Spleen (tissue), 11 donors: ENCODE measurements around the gene FMNL3. TPM values are rescaled to one million over a fixed set of nuclear protein-coding genes. Genes with fewer than 3 reads are reported as not detected.

ENCODE experiments used
- DNase-seq: peaks from one replicate; pipeline ENCODE4 v3.0.0-alpha.2; 2020
- H3K27ac ChIP-seq, 8 donors: fragments of 200-600 bp; sonication (generic) in 7 of 8; 1 replicate in 4 of 8; 2 replicates in 4 of 8; pipeline versions ENCODE4 v1.5.0 to v1.8.0; 2016 to 2021; ENCODE audit warnings: inconsistent platforms in 4 of 8, mild to moderate bottlenecking in 4 of 8, moderate library complexity in 1 of 8
- H3K27me3 ChIP-seq, 7 donors: fragments of 200-600 bp; sonication (generic) in 6 of 7; replicated peaks in 1 of 7; 1 replicate in 4 of 7; 2 replicates in 3 of 7; pipeline versions ENCODE4 v1.5.0 to v1.8.0; 2016 to 2021; ENCODE audit warnings: inconsistent platforms in 3 of 7, mild to moderate bottlenecking in 1 of 7
- H3K36me3 ChIP-seq, 6 donors: fragments of 200-600 bp; sonication (generic) in 5 of 6; 1 replicate in 4 of 6; 2 replicates in 2 of 6; pipeline versions ENCODE4 v1.5.0 to v1.8.0; 2016 to 2021; ENCODE audit warnings: inconsistent platforms in 2 of 6
- H3K4me1 ChIP-seq, 6 donors: fragments of 200-600 bp; sonication (generic) in 5 of 6; 1 replicate in 3 of 6; 2 replicates in 3 of 6; pipeline versions ENCODE4 v1.5.0 to v1.8.0; 2016 to 2021; ENCODE audit warnings: inconsistent platforms in 3 of 6
- H3K4me3 ChIP-seq, 8 donors: fragments of 200-600 bp; sonication (generic) in 7 of 8; 1 replicate in 4 of 8; 2 replicates in 4 of 8; pipeline versions ENCODE4 v1.5.0 to v1.8.0; 2016 to 2021; ENCODE audit warnings: inconsistent platforms in 4 of 8, mild to moderate bottlenecking in 4 of 8, moderate library complexity in 2 of 8
- H3K9me3 ChIP-seq, 8 donors: fragments of 200-600 bp; sonication (generic) in 7 of 8; 1 replicate in 4 of 8; 2 replicates in 4 of 8; pipeline versions ENCODE4 v1.5.0 to v1.8.0; 2016 to 2021; ENCODE audit warnings: inconsistent platforms in 4 of 8
- POLR2A ChIP-seq, 3 donors: fragments of 450-650 bp; IDR thresholded peaks; one replicate each; pipeline ENCODE4 v1.5.1; 2017; ENCODE audit warnings: antibody characterized with exemption in 3 of 3, mild to moderate bottlenecking in 1 of 3
- POLR2AphosphoS5 ChIP-seq, 3 donors: sonication (generic); formaldehyde crosslinking; IDR thresholded peaks; one replicate each; pipeline ENCODE4 v1.5.1; 2017; ENCODE audit warnings: antibody characterized with exemption in 3 of 3
- WGBS, 5 donors: extraction: QIAGEN DNeasy Blood & Tissue Kit in 3 of 5; methylation state at CpG; one replicate each; pipeline versions ENCODE4 v1.1.5 to v1.1.7; 2013 to 2018; 5-methylcytosine and 5-hydroxymethylcytosine counted together
- intact Hi-C: fragments of 100-400 bp; cut with DNase I; formaldehyde crosslinking; loops from one replicate; pipeline ENCODE4 v1.15.0; 2023; ENCODE audit warnings: low total_unique reads
- polyA plus RNA-seq, 3 donors: library from polyadenylated mRNA; stranded (reverse); fragments of 200-250 nt; gene quantifications; one replicate each; pipeline ENCODE4 v1.2.1, GENCODE V29; 2013
- total RNA-seq, 7 donors: library from RNA; depleted of rRNA in 3 of 7; stranded (reverse); fragments of >200 nt in 3 of 7; fragmentation: NEBNext Ultra II Directional in 4 of 7; extraction: Animal tissue kit (Norgen Biotek cat#: 25700) in 4 of 7; gene quantifications; one replicate each; pipeline versions ENCODE4 v1.1.0 to v1.2.1, GENCODE V29; 2016 to 2021
- TF ChIP-seq, protein P1 (sequence below), 11 experiments: fragments of 200-600 bp in 7 of 11; fragments of 450-650 bp in 4 of 11; sonication (generic) in 4 of 11; IDR thresholded peaks in 8 of 11; conservative IDR thresholded peaks in 3 of 11; 1 replicate in 7 of 11; 2 replicates in 4 of 11; pipeline versions ENCODE4 v1.4.0 to v1.8.0; 2016 to 2021; ENCODE audit warnings: antibody characterized with exemption in 11 of 11, inconsistent platforms in 4 of 11, mild to moderate bottlenecking in 1 of 11
- donor health status: healthy with polysubstance abuse.
- donor health status: DM: no; HTN: no; CAD: no; lungs with moderate emphysema.
- donor health status: DM: no; HTN: no; CAD: no.
- donor health status: Bipolar disorder and iron deficiency.
- donor health status: healthy.
- donor health status: DM: no; HTN: no; CAD: no.
- donor health status: DM: yes; HTN: yes; CAD: no.

Gene FMNL3
- total and polyA plus RNA-seq, 10 donors: 8.6 to 46.9 (median 27.3) TPM

DNA sequence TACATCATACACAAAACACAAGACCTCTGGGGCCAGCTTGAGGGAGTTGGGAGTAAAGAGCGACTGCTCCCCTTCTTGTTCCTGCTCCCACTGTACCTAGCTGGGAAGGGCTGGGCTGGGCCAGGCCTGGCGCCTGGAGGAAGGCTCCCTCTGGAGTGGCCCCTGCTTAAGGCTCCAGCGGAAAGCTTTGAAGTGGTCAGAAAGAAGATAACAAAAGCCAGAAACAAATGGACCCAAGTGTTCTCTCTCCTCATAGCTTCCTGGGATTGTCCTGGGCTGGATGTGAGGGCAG is 58.5 kb downstream of the FMNL3 start:
- Histone ChIP-seq H3K36me3 (peaks cover 0 to 98% (median 44%) of the 10 kb centered on the region in 6 donors), H3K9me3 (no peaks in the 10 kb centered on the region), H3K27me3 (no peaks in the 10 kb centered on the region), H3K4me3 (no peak overlapping the region), H3K4me1 (peaks cover 12 to 53% (median 32%) of the 10 kb centered on the region in 6 donors), H3K27ac (peak overlapping the region in 2 of 8 donors; percentile 11 to 34)
- DNase-seq: peak; percentile 18
- intact Hi-C loops: no loop called here
- WGBS, 5 donors: 83 to 98% (median 89%) methylated on average over 3 of the region's 3 CpGs
- TF ChIP-seq POLR2A (IDR thresholded peaks at IDR 0.05) (no peak), POLR2AphosphoS5 (IDR thresholded peaks at IDR 0.05) (no peak)
- TF ChIP-seq, protein P1, sequence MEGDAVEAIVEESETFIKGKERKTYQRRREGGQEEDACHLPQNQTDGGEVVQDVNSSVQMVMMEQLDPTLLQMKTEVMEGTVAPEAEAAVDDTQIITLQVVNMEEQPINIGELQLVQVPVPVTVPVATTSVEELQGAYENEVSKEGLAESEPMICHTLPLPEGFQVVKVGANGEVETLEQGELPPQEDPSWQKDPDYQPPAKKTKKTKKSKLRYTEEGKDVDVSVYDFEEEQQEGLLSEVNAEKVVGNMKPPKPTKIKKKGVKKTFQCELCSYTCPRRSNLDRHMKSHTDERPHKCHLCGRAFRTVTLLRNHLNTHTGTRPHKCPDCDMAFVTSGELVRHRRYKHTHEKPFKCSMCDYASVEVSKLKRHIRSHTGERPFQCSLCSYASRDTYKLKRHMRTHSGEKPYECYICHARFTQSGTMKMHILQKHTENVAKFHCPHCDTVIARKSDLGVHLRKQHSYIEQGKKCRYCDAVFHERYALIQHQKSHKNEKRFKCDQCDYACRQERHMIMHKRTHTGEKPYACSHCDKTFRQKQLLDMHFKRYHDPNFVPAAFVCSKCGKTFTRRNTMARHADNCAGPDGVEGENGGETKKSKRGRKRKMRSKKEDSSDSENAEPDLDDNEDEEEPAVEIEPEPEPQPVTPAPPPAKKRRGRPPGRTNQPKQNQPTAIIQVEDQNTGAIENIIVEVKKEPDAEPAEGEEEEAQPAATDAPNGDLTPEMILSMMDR (IDR thresholded peaks at IDR 0.05 in 8 of 11, conservative IDR thresholded peaks at IDR 0.05 in 3 of 11): no peak

DNA sequence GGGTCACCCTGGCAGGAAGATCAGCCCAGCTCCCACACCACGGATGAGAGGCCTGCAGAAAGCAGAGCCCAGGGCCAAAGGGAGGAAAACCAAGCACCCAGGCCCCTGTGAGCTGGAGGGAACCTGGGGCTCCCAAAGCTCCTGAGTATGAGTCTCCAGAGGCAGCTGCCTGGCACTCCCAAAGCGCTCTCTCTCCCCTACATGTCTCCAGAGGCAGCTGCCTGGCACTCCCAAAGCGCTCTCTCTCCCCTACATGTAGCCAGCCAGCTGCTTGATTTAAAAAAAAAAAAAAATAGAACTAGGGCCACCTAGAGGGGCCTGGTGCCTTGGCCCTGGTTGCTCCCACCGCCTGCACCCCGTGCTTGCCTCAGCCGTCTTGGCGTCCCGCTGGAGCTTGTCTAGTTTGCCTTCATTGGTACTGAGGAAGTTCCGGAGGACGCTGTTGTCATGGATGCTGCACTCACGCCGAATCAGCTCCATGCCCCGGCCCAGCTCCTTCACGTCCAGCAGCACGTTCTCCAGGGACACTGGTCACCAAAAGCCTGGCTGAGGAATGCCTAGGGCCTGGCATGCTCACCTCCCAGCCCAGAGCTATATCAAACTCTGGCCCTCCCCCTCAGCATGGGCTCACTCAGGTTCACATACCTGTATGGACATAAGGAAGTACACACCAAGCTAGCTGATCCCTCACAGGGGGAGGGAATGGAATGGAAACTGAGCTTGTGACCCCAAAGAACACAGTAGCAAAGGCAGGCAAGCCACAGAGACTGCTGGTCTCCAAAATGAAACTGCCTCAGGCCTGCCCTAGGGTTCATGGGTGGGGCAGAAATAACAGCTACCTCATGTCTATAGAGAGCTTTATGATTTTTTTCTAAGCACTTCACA is 59.1 kb downstream of the FMNL3 start:
- no peaks in the 10 kb centered on the region for H3K9me3 ChIP-seq
- intact Hi-C loops: no loop called here
- H3K4me1 ChIP-seq: peaks cover 12 to 53% (median 32%) of the 10 kb centered on the region in 6 donors
- peaks cover 0 to 98% (median 46%) of the 10 kb centered on the region in 6 donors for H3K36me3 ChIP-seq
- WGBS, 5 donors: 84 to 88% (median 86%) methylated on average over 15 of the region's 15 CpGs
- DNase-seq: peak; percentile 67
- H3K4me3 ChIP-seq: no peak overlapping the region
- H3K27me3 ChIP-seq: no peaks in the 10 kb centered on the region
- peak overlapping the region in 4 of 8 donors; percentile 26 to 38 (median 31) for H3K27ac ChIP-seq
- TF ChIP-seq POLR2A (IDR thresholded peaks at IDR 0.05) (no peak), POLR2AphosphoS5 (IDR thresholded peaks at IDR 0.05) (peak in 1 of 3 donors; percentile 10)
- TF ChIP-seq, protein P1 (IDR thresholded peaks at IDR 0.05 in 8 of 11, conservative IDR thresholded peaks at IDR 0.05 in 3 of 11): no peak

DNA sequence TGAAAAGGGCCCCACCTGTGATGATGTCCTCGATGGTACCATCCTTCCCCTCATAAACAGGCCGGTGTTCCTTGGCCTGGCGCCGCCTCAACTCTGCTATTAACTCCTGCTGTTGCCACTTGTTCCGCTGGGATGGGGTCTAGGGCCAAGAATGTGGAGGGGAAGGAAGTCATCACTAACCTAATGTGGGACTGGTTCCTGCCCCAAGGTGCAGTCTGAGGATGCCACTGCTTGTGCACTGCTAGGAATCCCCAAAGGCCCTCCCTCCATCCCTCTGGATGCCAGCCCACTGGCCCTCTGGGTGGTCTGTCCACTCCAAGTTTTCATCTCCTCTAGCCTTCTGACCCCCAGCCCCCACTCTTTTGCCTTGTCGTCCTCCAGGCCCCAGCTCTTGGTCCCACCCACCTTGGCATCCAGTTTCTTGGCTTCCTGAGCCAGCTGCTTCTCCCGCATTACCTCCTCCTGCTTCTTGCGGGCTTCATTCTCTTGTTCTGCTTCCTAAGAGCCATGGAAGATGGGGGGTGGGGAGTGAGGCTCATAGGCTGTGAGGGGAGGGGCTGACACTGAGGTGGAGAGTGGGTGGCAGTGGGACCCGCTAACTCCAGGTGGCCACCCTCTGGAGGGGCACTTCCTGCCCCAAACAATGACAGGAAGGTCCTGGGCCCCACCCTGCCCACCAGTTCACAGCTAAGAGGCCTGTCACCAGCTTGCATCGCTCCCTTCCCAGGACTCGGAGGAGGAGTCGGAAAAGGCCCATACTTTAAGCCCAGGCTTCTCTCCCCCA is 60.1 kb downstream of the FMNL3 start:
- H3K4me3 ChIP-seq: no peak overlapping the region
- peaks cover 0 to 98% (median 54%) of the 10 kb centered on the region in 6 donors for H3K36me3 ChIP-seq
- H3K4me1 ChIP-seq: peaks cover 12 to 53% (median 32%) of the 10 kb centered on the region in 6 donors
- peak; percentile 61 for DNase-seq
- peak overlapping the region in 4 of 8 donors; percentile 26 to 38 (median 31) for H3K27ac ChIP-seq
- 60 to 91% (median 72%) methylated on average over 12 of the region's 12 CpGs for WGBS, 5 donors
- no peaks in the 10 kb centered on the region for H3K27me3 ChIP-seq
- intact Hi-C loops: no loop called here
- H3K9me3 ChIP-seq: no peaks in the 10 kb centered on the region
- peak in 1 of 3 donors; percentile 13 for TF ChIP-seq POLR2AphosphoS5 (IDR thresholded peaks at IDR 0.05)
- TF ChIP-seq POLR2A (IDR thresholded peaks at IDR 0.05): no peak

DNA sequence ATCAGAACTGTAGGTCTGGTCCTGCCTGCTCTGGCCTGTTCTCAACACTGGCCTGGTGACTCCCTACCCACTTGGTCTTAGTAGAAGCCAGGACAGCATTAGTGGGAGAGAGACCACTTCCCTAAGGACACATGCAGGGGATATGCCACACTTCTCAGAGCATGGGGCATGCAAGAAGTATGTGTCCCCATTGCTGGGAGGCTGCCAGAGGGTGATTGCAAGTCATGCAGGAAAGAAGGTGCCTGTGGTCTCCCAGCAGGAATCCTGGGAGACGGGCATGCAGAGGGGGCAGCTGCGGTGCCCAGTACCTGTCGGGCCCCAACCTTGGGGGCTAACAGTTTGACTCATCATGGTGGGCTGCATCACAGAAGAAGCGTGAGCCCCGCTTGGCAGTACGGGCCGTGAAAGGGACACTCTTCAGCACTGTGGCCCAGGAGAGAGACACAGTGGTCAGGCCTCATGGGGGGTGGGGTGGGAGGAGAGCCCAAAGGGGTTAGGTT is 60.8 kb downstream of the FMNL3 start:
- peak in 1 of 3 donors; percentile 3 for TF ChIP-seq POLR2AphosphoS5 (IDR thresholded peaks at IDR 0.05)
- TF ChIP-seq POLR2A (IDR thresholded peaks at IDR 0.05): no peak
- peak; percentile 67 for DNase-seq
- peaks cover 12 to 53% (median 32%) of the 10 kb centered on the region in 6 donors for H3K4me1 ChIP-seq
- WGBS, 5 donors: 91 to 96% (median 94%) methylated on average over 7 of the region's 7 CpGs
- intact Hi-C loops: no loop called here
- H3K9me3 ChIP-seq: no peaks in the 10 kb centered on the region
- H3K4me3 ChIP-seq: no peak overlapping the region
- H3K27me3 ChIP-seq: no peaks in the 10 kb centered on the region
- H3K27ac ChIP-seq: no peak overlapping the region
- peaks cover 0 to 98% (median 51%) of the 10 kb centered on the region in 6 donors for H3K36me3 ChIP-seq
